Activated T-helper 1 cell treated with anti-CD3 and anti-CD28 coated beads, Interleukin-2, amount 50 U/mL, for 16 hours (primary cell): ENCODE measurements around the gene PNKP.
A peak's percentile ranks its signal among the peaks of the same experiment; 100 is the strongest.

ENCODE experiments used
- DNase-seq, 2 donors: peaks; one replicate each; pipeline ENCODE4 v3.0.0-alpha.2; 2020; ENCODE audit warnings: low read depth in 1 of 2, low spot score in 1 of 2

PNKP gene

GRCh38 chr19:49890349-49891311 lies 23.3 kb upstream of the PNKP start:
- peak; percentile 40 to 54 for DNase-seq

DNA sequence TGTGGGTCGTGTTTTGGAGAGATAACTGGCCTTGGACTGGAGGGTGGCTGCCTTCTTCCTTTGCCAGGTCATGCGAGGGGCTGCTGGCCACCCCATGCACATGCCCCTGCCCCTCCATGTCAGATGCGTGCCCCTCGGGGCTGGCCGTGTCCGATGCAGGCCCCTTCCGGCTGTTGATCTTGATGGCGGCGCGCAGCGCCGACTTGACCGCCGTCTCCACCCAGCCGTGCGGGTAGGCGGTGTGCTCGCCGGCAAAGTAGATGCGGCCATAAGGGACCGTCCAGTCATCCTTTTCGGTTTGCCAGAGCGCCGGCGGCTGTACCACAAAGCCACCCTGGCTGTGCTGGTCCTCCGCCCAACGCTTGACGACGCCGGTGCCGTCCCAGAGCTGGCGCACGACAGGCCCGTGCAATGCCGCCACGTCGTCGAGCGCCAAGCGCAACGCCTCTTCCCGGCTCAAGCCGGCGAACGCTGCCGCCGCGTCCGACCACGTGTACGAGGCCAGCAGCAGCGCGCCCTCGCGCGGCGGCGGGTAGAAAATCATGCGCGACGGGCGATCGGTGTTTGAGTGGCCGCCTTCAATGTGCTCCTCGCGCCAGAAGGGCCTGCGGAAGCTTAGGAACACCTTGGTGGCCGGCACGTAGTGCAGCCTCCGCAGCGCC lies 22.4 kb upstream of the PNKP start:
- DNase-seq: peak; percentile 45 to 65

GRCh38 chr19:49889038-49889686 lies 21.8 kb upstream of the PNKP start:
- DNase-seq: no peak

GRCh38 chr19:49888510-49888824 lies 21.1 kb upstream of the PNKP start:
- DNase-seq: no peak

DNA sequence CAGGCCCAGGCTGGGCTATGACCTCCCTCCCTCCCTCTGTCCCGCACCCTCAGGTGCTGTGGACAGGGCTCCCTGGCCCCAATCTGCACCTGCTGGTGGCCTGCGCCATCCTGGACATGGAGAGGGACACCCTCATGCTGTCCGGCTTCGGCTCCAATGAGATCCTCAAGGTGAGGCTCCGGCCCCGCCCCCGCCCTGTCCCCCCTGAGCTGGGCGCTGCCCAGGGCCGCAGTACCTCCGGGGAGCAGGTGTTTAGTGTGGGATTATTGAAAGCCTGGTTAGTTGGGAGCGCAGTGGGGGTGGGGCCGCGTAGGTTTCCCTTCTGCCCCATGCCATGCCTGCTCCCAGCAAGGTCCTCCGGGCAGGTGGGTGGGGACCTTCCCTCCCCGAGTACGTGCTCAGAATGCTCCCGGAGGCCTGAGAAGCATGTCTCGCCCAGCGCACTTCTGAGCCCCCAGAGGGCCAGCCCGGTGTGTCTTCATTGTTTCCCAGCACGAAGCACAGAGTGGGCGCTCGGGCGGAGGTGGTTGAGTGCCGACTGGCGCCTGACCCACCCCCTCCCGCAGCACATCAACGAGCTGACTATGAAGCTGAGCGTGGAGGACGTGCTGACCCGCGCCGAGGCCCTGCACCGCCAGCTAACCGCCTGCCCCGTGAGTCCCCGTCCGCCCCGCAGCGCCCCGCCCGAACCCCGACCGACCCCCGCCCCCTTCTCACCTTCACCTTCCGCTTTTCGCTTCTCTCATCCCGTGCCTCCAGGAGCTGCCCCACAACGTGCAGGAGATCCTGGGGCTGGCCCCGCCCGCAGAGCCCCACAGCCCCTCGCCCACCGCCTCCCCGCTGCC lies 20.5 kb upstream of the PNKP start:
- no peak for DNase-seq

DNA sequence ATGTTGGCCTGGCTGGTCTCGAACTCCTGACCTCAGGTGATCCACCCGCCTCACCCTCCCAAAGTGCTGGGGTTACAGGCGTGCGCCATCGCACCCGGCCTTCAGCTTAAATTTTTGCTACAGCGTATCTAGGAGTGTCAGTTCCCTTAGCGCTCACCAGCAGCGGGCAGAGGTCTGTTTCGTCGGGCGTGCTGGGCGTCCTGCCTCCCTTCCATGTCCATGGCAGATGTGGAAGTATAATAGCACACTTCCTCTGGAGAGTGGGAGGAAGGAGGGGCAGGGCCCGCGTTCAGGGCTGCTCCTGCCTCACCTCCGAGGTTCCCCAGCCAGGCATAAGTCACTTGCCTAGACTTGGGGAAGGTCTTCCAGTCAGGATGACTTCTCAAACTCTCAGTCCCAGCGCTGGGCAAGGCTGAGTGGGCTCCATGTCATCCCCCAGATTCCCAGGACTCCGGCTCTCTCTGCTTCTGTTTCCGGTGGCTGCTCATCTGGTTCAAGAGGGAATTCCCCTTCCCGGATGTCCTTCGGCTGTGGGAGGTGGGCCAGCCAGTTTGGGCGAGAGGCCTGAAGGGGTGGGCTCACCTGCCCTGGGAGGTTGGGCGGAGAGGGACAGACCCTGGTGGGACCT lies 19.8 kb upstream of the PNKP start:
- DNase-seq: no peak

DNA sequence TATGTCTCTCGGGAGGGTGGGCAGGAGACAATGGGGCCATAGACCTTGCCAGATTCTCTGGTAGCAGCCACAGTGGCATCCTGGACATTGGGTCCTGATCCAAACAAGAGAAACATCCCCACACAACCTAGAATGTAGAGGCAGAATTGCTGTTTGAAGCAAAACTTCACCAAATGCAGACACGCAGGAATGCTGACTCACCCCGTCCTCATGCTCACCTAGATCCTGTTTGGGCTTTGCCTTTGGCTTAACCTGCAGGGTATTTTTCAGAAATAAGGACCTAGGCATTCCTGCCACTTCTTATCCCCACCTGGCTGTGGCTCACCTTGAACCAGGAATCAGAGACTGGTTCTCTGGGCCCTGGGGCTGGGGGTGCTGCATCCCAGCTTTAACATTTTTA lies 17.4 kb upstream of the PNKP start:
- DNase-seq: no peak

DNA sequence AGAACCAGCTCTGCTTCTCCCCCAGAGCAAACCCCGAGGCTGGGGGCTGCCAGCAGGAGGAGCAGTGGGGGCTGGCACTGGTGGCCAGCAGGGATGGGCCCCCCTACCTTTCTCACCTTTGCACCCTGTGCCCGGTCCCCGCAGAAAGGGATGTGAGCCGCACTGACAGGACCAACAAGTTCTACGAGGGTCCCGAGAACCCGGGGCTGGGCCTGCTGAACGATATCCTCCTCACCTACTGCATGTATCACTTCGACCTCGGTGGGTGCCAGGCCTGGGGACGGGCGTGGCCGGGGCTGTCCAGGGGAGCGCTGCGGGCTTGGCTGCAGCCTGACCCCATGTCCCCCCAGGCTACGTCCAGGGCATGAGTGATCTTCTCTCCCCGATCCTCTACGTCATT lies 16.7 kb upstream of the PNKP start:
- no peak for DNase-seq

DNA sequence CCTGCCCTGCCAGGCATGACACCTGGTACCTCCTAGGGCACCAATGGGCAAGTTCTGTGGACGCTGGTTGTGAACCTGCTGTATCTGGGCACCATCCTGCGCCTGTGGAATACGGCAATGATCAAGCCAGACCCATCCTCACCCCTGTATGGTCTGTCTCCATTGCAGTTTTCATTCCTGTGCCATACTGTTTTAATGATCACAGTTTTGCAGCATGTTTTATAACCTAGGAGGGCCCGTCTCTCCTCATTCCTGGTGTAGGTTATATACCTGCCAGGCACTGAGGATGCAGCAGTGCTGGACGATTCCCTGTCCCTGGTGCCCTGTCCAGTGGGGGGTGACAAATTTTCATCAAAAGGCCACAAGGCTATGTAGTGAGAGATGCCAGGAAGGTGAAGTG lies 15.7 kb upstream of the PNKP start:
- DNase-seq: no peak

DNA sequence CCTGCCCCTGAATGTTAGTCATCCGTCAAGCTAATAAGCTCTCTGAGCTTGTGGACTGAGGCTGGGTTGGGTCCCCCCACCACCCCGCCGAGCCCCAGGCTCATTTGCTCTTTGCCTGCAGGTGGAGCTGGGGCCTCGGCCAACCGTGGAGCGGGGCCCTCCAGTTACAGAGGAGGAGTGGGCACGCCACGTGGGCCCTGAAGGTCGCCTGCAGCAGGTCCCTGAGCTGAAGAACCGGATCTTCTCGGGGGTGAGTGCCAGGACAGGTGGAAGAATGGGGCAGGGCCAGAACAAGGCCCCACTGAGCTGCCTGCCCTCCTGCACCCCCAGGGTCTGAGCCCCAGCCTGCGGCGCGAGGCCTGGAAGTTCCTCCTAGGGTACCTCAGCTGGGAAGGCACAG lies 15.3 kb upstream of the PNKP start:
- DNase-seq: no peak

DNA sequence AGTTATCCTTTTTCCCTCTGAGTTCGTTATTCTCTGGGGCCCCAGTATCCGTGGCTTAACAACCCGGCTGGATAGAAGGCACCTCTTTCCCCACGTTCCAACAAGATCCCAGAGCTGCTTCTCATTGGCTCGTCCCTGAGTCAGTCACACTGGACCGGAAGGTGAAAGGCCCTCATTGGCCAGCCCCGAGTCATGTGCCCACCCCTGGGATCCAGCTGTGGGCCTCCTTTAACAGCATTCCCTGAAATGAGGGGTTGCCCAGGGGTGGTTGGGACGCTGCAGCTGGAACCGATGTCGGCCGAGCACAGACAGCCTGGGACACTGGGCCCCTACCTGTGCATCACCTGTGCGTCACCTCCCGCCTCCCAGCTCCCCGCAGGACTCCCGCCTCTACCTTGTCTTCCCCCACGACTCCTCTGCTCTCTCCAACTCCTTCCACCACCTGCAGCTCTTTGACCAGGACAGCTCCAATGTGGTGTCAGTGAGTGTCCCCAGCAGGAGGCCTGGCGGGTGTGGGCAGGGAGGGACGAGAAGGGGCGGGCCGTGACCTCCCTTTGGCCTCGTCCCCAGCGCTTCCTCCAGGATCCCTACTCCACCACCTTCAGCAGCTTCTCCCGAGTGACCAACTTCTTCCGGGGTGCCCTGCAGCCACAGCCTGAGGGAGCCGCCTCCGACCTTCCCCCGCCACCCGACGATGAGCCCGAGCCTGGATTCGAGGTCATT lies 14.5 kb upstream of the PNKP start:
- DNase-seq: no peak

DNA sequence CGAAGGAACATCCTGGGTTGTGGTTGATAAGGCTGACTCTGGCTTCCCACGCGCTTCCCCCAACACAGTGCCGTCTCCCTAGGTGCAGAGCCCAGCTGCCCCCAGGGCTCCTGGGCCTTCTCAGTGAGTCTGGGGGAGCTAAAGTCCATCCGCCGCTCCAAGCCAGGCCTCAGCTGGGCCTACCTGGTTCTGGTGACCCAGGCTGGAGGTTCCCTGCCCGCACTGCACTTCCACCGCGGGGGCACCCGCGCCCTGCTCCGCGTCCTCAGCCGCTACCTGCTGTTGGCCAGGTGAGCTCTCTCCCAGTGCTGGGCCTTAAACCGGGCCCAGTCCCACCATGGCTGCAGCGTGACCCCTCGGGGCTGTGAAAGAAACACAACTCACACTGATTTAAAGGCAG lies 13.8 kb upstream of the PNKP start:
- no peak for DNase-seq

GRCh38 chr19:49880162-49880869 lies 12.9 kb upstream of the PNKP start:
- DNase-seq: no peak

- DNase-seq: no peak
These were observed 12.0 kb upstream of the PNKP start for GRCh38 chr19:49879243-49879963.

GRCh38 chr19:49878744-49879070 lies 11.3 kb upstream of the PNKP start:
- DNase-seq: no peak

- peak; percentile 93 to 98 for DNase-seq
These were observed 10.7 kb upstream of the PNKP start for GRCh38 chr19:49877879-49878743.

- peak; percentile 95 to 97 for DNase-seq
These were observed 9.9 kb upstream of the PNKP start, which contains the start of the genes AKT1S1 and TBC1D17 for GRCh38 chr19:49877020-49877878. Gene AKT1S1, minus strand, starts transcription at chr19:49877355. Its CDS starts 4,060 bp downstream, at chr19:49873295. Gene TBC1D17, plus strand, starts transcription at chr19:49877702. Its CDS starts 22 bp downstream, at chr19:49877724.
